SK-N-SH treated with all-trans-retinoic acid at 6 μM for 48 hours (cell line): Measurements from ENCODE around the gene COG2.
"Not testable (repeated sequence)": the region's sequence is repeated elsewhere in the genome, so short reads cannot be mapped to it uniquely, and the experiment has no call there.

Experiments used
- ATAC-seq: fragments of 200-7000 bp; cut with Tn5 transposase; 3 replicates; pipeline ENCODE4 v1.9.1; 2020; ENCODE audit warnings: mild to moderate bottlenecking, moderate library complexity
- ARNTL ChIP-seq: fragments of 450-650 bp; formaldehyde crosslinking; IDR thresholded peaks from 2 replicates; pipeline ENCODE4 v1.5.0; 2020; ENCODE audit warnings: low read depth, mild to moderate bottlenecking, moderate library complexity, borderline replicate concordance
- BACH2 ChIP-seq: fragments of 250-450 bp; sonication (Bioruptor Pico); IDR thresholded peaks from 2 replicates; pipeline ENCODE4 v1.9.0; 2021; ENCODE audit warnings: mild to moderate bottlenecking, borderline replicate concordance
- CSDC2 ChIP-seq: fragments of 250-450 bp; sonication (Bioruptor Pico); IDR thresholded peaks from 2 replicates; pipeline ENCODE4 v1.5.0; 2020; ENCODE audit warnings: mild to moderate bottlenecking, moderate library complexity
- CSRNP3 ChIP-seq: fragments of 250-450 bp; sonication (Bioruptor Pico); IDR thresholded peaks from 2 replicates; pipeline ENCODE4 v1.5.1; 2021; ENCODE audit warnings: mild to moderate bottlenecking, moderate library complexity
- GLIS3 ChIP-seq: fragments of 250-450 bp; sonication (Bioruptor Pico); IDR thresholded peaks from 2 replicates; pipeline ENCODE4 v1.5.0; 2020; ENCODE audit warnings: mild to moderate bottlenecking, moderate library complexity
- ISL1 ChIP-seq: fragments of 250-450 bp; sonication (Bioruptor Pico); IDR thresholded peaks from 2 replicates; pipeline ENCODE4 v2.1.2; 2022; ENCODE audit warnings: mild to moderate bottlenecking, moderate library complexity
- OSR1 ChIP-seq: fragments of 250-450 bp; sonication (Bioruptor Pico); IDR thresholded peaks from 2 replicates; pipeline ENCODE4 v1.8.0; 2022; ENCODE audit warnings: moderate library complexity, mild to moderate bottlenecking, inconsistent platforms
- PATZ1 ChIP-seq: fragments of 250-450 bp; sonication (Bioruptor Pico); IDR thresholded peaks from 2 replicates; pipeline ENCODE4 v1.8.0; 2020; ENCODE audit warnings: mild to moderate bottlenecking, moderate library complexity, borderline replicate concordance
- PPARA ChIP-seq: fragments of 250-450 bp; sonication (Bioruptor Pico); IDR thresholded peaks from 2 replicates; pipeline ENCODE4 v1.5.0; 2020; ENCODE audit warnings: mild to moderate bottlenecking, borderline replicate concordance
- RARB ChIP-seq: fragments of 250-450 bp; sonication (Bioruptor Pico); IDR thresholded peaks from 2 replicates; pipeline ENCODE4 v1.8.0; 2021; ENCODE audit warnings: mild to moderate bottlenecking, moderate library complexity
- SNAI2 ChIP-seq: fragments of 250-450 bp; sonication (Bioruptor Pico); IDR thresholded peaks from 2 replicates; pipeline ENCODE4 v1.5.0; 2020; ENCODE audit warnings: mild to moderate bottlenecking, moderate library complexity
- TOX ChIP-seq: fragments of 250-450 bp; sonication (Bioruptor Pico); IDR thresholded peaks from 2 replicates; pipeline ENCODE4 v1.8.0; 2021; ENCODE audit warnings: mild to moderate bottlenecking, moderate library complexity, borderline replicate concordance
- ZFP3 ChIP-seq: fragments of 250-450 bp; sonication (Bioruptor Pico); IDR thresholded peaks from 2 replicates; pipeline ENCODE4 v1.5.0; 2020; ENCODE audit warnings: mild to moderate bottlenecking, moderate library complexity
- ZFP30 ChIP-seq: fragments of 450-650 bp; formaldehyde crosslinking; IDR thresholded peaks from 2 replicates; pipeline ENCODE4 v1.5.0; 2022; ENCODE audit warnings: mild to moderate bottlenecking, moderate library complexity
- ZNF565 ChIP-seq: fragments of 450-650 bp; formaldehyde crosslinking; conservative IDR thresholded peaks from 2 replicates; pipeline ENCODE4 v1.5.0; 2020; ENCODE audit warnings: low read depth, mild to moderate bottlenecking, moderate library complexity
- ZNF70 ChIP-seq: fragments of 450-650 bp; formaldehyde crosslinking; IDR thresholded peaks from 2 replicates; pipeline ENCODE4 v1.5.0; 2020; ENCODE audit warnings: mild to moderate bottlenecking, moderate library complexity
- ZNF8 ChIP-seq: fragments of 450-650 bp; formaldehyde crosslinking; IDR thresholded peaks from 2 replicates; pipeline ENCODE4 v1.5.0; 2020; ENCODE audit warnings: mild to moderate bottlenecking, moderate library complexity
- TF ChIP-seq, protein P1 (sequence below): fragments of 250-450 bp; sonication (Bioruptor Pico); IDR thresholded peaks from 2 replicates; pipeline ENCODE4 v1.5.0; 2020; ENCODE audit warnings: mild to moderate bottlenecking, moderate library complexity
- TF ChIP-seq, protein P2 (sequence below): fragments of 250-450 bp; sonication (Bioruptor Pico); IDR thresholded peaks from 2 replicates; pipeline ENCODE4 v1.5.1; 2020; ENCODE audit warnings: low read depth, mild to moderate bottlenecking, moderate library complexity
- TF ChIP-seq, protein P3 (sequence below): fragments of 250-450 bp; sonication (Bioruptor Pico); IDR thresholded peaks from 2 replicates; pipeline ENCODE4 v1.8.0; 2021; ENCODE audit warnings: low read depth, mild to moderate bottlenecking, moderate library complexity, borderline replicate concordance

Gene COG2

DNA sequence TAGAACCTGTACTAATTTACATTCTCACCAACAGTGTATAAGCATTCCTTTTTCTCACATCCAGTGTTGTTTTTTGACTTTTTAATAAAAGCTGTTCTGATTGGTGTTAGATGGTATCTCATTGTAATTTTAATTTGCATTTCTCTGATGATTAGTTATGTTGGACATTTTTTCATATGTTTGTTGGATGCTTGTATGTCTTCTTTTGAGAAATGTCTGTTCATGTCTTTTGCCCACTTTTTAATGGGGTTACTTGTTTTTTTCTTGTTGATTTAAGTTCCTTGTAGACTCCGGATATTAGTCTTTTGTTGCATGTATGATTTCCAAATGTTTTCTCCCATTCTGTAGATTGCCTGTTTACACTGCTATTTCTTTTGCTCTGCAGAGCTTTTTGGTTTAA is 8.0 kb downstream of the COG2 start (continued):
- no peak for TF ChIP-seq CSRNP3 (CRISPR knock-in tag)
- TF ChIP-seq TOX (CRISPR knock-in tag) = no peak
- TF ChIP-seq ZNF70 (CRISPR knock-in tag) = no peak
- TF ChIP-seq, all 23 proteins: peak for 0

DNA sequence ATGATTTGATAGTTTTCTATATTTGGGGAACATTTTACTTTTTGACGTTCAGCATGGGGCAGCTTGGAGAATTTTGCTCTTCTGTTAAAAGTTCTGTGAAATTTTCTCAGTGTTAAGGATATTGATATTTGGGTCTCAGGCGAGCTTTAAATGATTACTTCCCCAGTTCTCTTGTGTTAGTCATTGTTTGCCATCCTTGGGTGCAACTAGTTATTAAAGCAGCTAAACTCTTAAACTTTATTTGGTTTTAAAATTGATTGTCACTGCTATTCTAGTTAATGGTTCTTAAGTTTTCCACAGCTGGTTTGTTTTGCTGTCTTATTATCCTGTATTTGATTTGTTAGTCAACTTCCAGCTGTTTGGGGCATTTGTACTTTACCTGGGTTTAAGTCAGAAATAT is 9.0 kb downstream of the COG2 start:
- ATAC-seq = no peak
- no peak for TF ChIP-seq ZFP3
- TF ChIP-seq ZNF565 (CRISPR knock-in tag) = no peak
- TF ChIP-seq PPARA = no peak
- TF ChIP-seq, protein P1, sequence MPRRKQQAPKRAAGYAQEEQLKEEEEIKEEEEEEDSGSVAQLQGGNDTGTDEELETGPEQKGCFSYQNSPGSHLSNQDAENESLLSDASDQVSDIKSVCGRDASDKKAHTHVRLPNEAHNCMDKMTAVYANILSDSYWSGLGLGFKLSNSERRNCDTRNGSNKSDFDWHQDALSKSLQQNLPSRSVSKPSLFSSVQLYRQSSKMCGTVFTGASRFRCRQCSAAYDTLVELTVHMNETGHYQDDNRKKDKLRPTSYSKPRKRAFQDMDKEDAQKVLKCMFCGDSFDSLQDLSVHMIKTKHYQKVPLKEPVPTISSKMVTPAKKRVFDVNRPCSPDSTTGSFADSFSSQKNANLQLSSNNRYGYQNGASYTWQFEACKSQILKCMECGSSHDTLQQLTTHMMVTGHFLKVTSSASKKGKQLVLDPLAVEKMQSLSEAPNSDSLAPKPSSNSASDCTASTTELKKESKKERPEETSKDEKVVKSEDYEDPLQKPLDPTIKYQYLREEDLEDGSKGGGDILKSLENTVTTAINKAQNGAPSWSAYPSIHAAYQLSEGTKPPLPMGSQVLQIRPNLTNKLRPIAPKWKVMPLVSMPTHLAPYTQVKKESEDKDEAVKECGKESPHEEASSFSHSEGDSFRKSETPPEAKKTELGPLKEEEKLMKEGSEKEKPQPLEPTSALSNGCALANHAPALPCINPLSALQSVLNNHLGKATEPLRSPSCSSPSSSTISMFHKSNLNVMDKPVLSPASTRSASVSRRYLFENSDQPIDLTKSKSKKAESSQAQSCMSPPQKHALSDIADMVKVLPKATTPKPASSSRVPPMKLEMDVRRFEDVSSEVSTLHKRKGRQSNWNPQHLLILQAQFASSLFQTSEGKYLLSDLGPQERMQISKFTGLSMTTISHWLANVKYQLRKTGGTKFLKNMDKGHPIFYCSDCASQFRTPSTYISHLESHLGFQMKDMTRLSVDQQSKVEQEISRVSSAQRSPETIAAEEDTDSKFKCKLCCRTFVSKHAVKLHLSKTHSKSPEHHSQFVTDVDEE (CRISPR knock-in tag) = no peak
- no peak for TF ChIP-seq ARNTL (CRISPR knock-in tag)
- TF ChIP-seq ISL1 (CRISPR knock-in tag) = no peak
- TF ChIP-seq ZNF70 (CRISPR knock-in tag) = no peak
- no peak for TF ChIP-seq BACH2
- TF ChIP-seq OSR1 (CRISPR knock-in tag) = no peak
- TF ChIP-seq PATZ1 = no peak
- no peak for TF ChIP-seq ZFP30 (CRISPR knock-in tag)
- TF ChIP-seq CSRNP3 (CRISPR knock-in tag) = no peak
- TF ChIP-seq, protein P2, sequence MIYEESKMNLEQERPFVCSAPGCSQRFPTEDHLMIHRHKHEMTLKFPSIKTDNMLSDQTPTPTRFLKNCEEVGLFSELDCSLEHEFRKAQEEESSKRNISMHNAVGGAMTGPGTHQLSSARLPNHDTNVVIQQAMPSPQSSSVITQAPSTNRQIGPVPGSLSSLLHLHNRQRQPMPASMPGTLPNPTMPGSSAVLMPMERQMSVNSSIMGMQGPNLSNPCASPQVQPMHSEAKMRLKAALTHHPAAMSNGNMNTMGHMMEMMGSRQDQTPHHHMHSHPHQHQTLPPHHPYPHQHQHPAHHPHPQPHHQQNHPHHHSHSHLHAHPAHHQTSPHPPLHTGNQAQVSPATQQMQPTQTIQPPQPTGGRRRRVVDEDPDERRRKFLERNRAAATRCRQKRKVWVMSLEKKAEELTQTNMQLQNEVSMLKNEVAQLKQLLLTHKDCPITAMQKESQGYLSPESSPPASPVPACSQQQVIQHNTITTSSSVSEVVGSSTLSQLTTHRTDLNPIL (CRISPR knock-in tag) = no peak
- no peak for TF ChIP-seq SNAI2 (CRISPR knock-in tag)
- no peak for TF ChIP-seq CSDC2
- TF ChIP-seq, protein P3, sequence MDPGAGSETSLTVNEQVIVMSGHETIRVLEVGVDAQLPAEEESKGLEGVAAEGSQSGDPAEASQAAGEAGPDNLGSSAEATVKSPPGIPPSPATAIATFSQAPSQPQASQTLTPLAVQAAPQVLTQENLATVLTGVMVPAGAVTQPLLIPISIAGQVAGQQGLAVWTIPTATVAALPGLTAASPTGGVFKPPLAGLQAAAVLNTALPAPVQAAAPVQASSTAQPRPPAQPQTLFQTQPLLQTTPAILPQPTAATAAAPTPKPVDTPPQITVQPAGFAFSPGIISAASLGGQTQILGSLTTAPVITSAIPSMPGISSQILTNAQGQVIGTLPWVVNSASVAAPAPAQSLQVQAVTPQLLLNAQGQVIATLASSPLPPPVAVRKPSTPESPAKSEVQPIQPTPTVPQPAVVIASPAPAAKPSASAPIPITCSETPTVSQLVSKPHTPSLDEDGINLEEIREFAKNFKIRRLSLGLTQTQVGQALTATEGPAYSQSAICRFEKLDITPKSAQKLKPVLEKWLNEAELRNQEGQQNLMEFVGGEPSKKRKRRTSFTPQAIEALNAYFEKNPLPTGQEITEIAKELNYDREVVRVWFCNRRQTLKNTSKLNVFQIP (CRISPR knock-in tag) = no peak
- TF ChIP-seq RARB (CRISPR knock-in tag) = no peak
- TF ChIP-seq TOX (CRISPR knock-in tag) = no peak
- no peak for TF ChIP-seq GLIS3 (CRISPR knock-in tag)
- no peak for TF ChIP-seq ZNF8 (CRISPR knock-in tag)

DNA sequence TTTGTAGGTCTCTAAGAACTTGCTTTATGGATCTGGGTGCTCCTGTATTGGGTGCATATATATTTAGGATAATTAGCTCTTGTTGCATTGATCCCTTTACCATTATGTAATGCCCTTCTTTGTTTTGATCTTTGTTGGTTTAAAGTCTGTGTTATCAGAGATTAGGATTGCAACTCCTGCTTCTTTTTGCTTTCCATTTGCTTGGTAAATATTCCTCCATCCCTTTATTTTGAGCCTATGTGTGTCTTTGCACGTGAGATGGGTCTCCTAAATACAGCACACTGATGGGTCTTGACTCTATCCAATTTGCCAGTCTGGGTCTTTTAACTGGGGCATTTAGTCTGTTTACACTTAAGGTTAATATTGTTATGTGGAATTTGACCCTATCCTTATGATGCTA is 14.4 kb downstream of the COG2 start:
- not testable (repeated sequence) for ATAC-seq

GRCh38 chr1:230658103-230658502 is 15.8 kb downstream of the COG2 start:
- not testable (repeated sequence) for ATAC-seq
